ENCODE data around the gene BABAM1. TPM values are rescaled to one million over a fixed set of nuclear protein-coding genes. Genes with fewer than 3 reads are reported as not detected.

The BABAM1 gene
- total and polyA plus RNA-seq, 9 donors = 37.4 to 99.1 (median 57.9) TPM

GRCh38 chr19:17243211-17243829 lies 23.9 kb upstream of the BABAM1 start:
- H3K4me3 ChIP-seq = peak overlapping the region; percentile 87
- H3K36me3 ChIP-seq = no peaks in the 10 kb centered on the region
- peaks cover 4% of the 10 kb centered on the region for H3K4me1 ChIP-seq (ENCODE audit: insufficient read depth)
- whole genome bisulfite sequencing, 3 donors = 30 to 40% (median 40%) methylated on average over 6 to 8 of the region's 8 CpGs
- intact Hi-C loops (cut with DNase I) = no loop called here
- no peaks in the 10 kb centered on the region for H3K9me3 ChIP-seq
- TF ChIP-seq CTCF (IDR thresholded peaks at IDR 0.05) (no peak), POLR2A (IDR thresholded peaks at IDR 0.05) (no peak), EP300 (IDR thresholded peaks at IDR 0.05) (no peak)
- H3K27me3 ChIP-seq = no peaks in the 10 kb centered on the region
- H3K27ac ChIP-seq = peak overlapping the region in 1 of 2 donors; percentile 46
- no peak for DNase-seq

GRCh38 chr19:17243830-17244617 lies 23.2 kb upstream of the BABAM1 start:
- Histone ChIP-seq H3K36me3 (no peaks in the 10 kb centered on the region), H3K4me1 (ENCODE audit: insufficient read depth) (peaks cover 4% of the 10 kb centered on the region), H3K4me3 (peak overlapping the region; percentile 87), H3K9me3 (no peaks in the 10 kb centered on the region), H3K27ac (peak overlapping the region; percentile 19 to 46), H3K27me3 (no peaks in the 10 kb centered on the region)
- intact Hi-C loops (cut with DNase I) = no loop called here
- no peak for TF ChIP-seq CTCF (IDR thresholded peaks at IDR 0.05)
- TF ChIP-seq POLR2A (IDR thresholded peaks at IDR 0.05) = no peak
- TF ChIP-seq EP300 (IDR thresholded peaks at IDR 0.05) = no peak
- WGBS, 3 donors = 1 to 14% (median 4%) methylated on average over 45 to 52 of the region's 52 CpGs
- DNase-seq = peak; percentile 34 to 75 (median 59)

- TF ChIP-seq EP300 (IDR thresholded peaks at IDR 0.05) (no peak), POLR2A (IDR thresholded peaks at IDR 0.05) (no peak), CTCF (IDR thresholded peaks at IDR 0.05) (no peak)
- Histone ChIP-seq H3K4me1 (ENCODE audit: insufficient read depth) (peaks cover 4% of the 10 kb centered on the region), H3K9me3 (no peaks in the 10 kb centered on the region), H3K27ac (peak overlapping the region; percentile 19 to 46), H3K4me3 (peak overlapping the region; percentile 87), H3K27me3 (no peaks in the 10 kb centered on the region), H3K36me3 (no peaks in the 10 kb centered on the region)
- peak; percentile 46 to 72 (median 59) for DNase-seq
- intact Hi-C loops (cut with DNase I) = no loop called here
- WGBS, 3 donors = 0 to 1% (median 1%) methylated on average over 9 to 100 of the region's 100 CpGs
These were observed 22.4 kb upstream of the BABAM1 start for GRCh38 chr19:17244618-17245534.

GRCh38 chr19:17245535-17245984 lies 21.7 kb upstream of the BABAM1 start, which contains the start of gene NR2F6:
TSS of gene NR2F6 (minus strand) at chr19:17245919. CDS start at chr19:17245220, 699 bp downstream.
- intact Hi-C loops (cut with DNase I) = no loop called here
- no peak for TF ChIP-seq CTCF (IDR thresholded peaks at IDR 0.05)
- no peak for TF ChIP-seq POLR2A (IDR thresholded peaks at IDR 0.05)
- no peak for TF ChIP-seq EP300 (IDR thresholded peaks at IDR 0.05)
- Histone ChIP-seq H3K27me3 (no peaks in the 10 kb centered on the region), H3K9me3 (no peaks in the 10 kb centered on the region), H3K4me3 (peak within 1 kb of the TSS; percentile 87), H3K27ac (peak within 1 kb of the TSS; percentile 44 to 66), H3K36me3 (no peaks in the 10 kb centered on the region), H3K4me1 (ENCODE audit: insufficient read depth) (peaks cover 4% of the 10 kb centered on the region)
- 0 to 2% (median 1%) methylated on average over 3 to 67 of the region's 72 CpGs for WGBS, 3 donors
- DNase-seq = peak in 1 of 5 donors; percentile 35

All from ovary (tissue), 9 donors.